ENCODE data around the gene GSK3A.

Gene GSK3A

DNA sequence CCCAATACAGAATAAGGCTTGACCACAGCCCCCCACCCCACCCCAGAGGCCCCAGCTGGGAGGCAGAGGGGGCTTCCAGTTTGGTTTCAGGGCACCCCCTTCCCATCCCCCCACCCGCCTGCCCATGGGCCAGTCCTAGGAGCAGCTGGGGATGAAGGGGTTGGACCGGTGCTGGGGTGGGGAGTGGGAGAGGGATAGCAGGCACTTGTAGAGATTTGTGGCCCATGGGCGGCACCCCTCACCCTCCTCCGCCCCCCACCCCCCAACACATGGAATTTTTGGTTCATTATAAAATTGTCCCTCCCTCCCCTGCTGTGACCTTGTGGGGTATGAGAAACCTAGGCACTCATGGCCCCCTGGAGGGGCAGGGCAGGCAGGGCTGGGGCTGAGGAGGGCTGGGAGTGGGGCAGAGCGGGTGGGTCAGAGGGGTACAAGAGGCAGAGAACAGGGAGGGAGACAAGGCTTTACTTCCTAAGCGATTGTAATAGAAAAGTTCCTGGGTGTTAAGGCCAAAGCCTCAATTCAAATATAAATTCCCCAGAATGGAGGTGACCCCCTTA, 5.3 kb upstream of the GSK3A start:
- DNase-seq = no peak

DNA sequence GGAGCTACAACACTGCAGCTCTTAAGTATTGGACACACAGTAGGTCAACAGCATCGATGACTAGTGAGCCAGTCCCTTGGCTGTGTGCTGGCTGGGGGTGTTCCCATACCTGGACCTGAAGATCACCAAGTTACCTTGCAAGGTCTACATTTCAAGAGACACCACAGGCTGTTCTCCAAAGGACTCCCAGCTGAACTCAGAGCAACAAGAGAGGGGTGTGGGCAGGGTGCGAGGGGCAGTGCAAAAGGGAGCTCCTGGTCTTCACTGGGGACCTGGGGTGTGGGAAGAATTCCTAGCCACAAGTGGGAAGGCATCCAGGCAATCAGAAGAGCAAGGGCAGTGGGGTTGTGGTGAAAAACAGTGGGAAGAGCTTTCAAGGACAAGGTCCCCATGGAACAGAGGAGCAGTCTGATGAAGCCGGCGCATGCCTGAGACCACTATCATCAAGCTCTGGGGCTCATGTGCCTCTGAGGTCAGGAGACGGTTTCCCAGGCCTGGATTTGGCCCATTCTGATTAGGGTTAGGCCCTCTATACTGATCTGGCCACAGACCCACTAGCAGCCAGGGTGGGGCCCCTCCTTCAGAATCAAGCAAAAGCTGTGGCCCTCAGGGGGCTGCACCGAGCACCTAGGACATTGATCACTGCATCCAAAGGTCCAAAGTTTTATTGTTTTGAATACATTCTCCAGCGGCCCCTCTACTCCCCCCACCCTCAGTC, 4.7 kb upstream of the GSK3A start:
- no peak for DNase-seq

DNA sequence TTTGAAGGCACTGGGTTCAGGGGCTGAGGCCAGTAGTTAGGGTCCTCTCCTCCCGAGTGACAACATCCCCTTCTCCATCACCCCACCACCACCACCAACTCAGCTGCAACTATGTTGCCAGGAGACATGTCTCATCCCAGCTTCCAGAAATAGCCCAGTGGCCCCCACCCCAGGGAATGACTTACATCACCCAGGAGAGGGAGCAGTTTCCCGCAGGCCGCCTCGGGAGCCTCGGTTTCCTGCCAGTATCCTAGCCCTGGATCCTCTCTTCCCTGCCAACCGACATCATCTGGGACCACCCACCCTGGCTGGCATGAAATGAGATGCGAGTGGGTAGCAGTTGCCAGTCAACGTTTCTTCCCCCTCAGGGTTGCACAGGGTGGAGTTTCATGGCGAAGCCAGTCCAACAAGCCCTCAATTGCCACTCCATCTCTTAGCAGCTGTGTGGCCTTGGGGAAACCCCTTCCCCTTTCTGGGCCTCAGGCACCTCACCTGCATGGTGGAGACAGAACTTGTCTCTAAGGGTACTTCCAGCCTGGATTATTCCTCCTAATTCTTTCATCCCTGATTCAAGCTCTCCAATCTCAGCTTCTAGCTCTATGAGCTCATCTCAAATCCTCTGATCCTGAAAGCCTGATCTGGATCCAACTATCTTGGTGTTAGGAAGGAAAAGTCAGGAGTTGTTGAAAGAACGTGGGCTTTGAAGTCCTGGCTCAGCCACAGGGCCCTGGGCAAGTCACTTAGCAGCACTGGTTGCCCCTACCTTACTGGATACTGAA, 3.9 kb upstream of the GSK3A start:
- DNase-seq = peak in 1 of 2 experiments; percentile 32

DNA sequence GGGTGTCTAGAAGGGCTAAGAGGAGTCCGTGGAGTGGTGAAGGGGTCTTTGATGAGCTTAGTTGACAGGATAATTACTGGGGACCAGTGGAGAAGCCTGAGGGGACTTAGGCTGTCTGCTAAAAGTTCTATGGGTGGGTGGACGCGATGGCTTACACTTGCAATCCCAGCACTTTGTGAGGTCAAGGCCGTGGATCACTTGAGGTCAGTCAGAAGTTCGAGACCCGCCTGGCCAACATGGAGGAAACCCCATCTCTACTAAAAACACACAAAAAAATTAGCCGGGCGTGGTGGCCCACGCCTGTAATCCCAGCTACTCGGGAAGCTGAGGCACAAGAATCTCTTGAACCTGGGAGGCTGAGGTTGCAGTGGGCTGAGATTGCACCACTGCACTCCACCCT, 2.8 kb upstream of the GSK3A start:
- DNase-seq = no peak

DNA sequence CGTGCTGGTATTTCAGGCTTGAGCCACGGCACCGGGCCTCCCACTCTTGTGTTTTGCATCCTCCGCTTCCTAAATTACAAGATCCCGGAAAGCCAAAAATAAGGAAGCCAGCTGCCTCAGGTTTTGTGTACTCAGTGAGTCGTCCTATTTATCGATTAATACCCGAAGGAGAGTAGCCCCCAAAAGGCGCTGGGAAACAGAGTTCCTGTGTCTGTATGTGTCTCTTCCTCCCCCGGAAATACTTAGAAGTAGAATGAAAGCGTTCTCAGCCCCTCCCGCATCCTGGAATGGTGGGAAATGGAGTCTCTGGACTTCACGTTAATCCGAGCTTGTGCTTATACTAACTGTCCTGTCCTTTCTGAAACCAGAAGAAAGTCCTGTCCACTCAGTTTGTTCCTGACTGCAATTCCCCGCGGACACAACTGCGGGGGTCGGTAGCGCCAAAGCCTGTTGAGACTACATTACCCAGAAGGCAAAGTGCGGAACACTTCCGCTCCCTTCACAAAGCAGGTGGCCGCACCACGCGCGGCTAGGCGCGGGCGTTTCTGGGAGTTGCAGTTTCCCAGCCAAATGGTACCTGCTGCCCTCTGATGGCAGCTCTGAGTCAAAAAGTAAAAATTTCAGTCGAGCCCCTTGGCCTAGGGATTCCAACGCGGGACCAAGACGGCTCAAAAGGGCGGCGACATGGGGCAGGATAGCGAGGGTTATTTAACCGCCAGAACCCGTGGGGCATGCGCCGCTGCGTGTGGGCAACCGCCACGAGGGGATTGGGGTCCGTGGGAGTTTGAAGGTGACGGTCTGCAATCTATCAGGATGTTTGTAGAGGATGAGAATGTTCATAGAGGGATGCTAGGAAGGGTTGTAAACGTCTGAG, 2.2 kb upstream of the GSK3A start:
- DNase-seq = peak; percentile 95 to 96

DNA sequence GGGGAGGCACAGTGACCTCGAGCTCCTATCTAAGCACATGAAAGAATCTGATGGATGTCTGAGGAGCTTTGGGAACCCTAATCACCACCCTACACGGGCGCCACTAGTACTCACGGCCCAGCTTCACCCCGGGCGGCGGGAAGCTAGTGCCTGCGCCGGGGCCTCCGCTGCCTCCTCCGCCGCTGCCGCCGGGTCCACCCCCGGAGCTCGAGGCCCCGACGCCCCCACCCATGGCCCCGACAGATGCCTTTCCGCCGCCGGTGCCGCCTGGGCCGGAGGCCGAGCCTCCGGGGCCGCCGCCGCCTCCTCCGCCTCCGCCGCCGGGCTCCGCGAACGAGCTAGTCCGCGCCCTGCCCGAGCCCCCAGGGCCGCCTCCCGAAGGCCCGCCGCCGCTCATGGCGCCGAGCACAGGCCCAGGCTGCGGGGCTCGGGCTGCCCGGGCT, 312 bp downstream of the GSK3A start:
- DNase-seq = no peak

DNA sequence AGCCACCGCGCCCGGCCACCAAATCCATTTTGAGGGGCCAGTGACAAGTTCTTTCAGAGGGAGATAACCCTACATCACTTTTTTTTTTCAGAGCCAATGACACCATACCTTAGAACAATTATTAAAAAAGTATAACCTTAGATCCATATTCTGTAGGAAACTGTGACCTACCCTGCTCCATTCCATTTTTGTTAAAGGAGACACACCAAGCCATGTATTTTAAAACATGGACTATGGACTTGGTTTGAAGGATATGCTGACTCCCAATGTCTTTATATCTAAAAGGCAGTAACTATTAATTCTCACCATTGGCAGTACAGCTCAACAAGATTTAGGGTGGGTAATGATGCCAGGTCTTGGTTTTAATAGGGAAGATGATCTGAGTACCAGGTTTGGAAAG, 1.1 kb downstream of the GSK3A start:
- DNase-seq = no peak

DNA sequence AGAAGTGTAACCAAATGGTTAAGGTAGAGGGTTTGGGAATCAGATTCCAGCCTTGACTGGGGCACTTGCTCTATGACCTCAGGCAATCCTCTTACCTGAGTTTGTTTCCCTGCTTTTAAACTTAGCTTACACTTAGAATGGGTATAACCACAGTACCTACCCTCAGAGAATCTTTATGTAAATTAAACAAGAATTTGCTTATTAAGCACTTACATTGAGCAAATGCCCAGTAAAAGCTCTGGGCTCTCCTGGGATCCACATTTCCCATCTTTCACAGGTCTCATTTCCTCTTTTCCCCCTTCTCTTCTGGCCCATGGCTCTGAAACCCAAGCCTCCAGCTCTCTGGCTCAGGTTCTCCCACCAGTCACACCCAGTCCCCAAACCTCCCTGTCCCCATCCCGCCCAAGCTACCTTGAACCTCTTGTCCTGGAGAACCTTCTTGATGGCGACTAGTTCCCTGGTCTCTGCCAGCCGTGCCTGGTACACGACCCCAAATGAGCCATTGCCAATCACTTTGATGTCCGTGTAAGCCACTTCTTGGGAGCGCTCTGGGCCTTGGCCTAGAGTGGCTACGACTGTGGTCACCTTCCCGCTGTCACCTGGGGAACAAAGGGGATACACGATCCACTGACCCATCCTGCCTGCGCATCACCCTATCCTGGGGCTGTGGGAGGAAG, 2.7 kb downstream of the GSK3A start:
- no peak for DNase-seq

DNA sequence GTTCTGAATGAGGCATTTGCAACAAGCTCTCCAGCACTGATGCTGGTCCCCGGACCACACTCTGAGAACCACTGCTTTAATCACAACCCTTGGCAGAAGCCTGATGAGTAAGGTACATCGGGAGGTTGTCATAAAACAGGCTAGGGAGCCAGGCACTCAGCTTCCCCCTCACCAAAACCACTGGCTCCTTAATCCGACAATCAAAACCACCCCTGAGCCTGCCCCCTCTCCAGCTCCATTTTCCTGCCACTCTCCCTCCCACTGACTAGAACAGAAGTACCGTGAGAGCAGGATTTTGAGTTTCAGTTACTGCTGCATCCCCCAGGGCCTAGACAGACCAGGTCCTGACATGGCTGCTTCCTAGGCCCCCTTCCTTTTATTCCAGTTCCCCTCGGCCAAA, 7.2 kb downstream of the GSK3A start:
- DNase-seq = no peak

DNA sequence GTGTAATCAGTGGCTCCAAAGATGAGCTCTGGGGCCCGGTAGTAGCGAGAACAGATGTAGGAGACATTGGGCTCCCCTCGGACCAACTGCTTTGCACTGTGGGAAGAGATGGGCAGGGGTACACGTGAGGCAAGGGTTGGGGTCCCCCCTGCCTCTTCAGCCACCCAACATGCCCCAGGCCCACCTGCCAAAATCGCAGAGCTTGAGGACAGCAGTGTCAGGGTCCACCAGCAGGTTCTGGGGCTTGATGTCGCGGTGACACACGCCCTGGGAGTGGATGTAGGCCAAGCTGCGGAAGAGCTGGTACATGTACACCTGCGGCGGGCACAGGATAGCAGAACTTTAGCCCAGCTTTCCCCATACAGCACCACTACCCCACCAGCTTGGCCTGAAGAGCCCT, 8.0 kb downstream of the GSK3A start:
- no peak for DNase-seq

DNA sequence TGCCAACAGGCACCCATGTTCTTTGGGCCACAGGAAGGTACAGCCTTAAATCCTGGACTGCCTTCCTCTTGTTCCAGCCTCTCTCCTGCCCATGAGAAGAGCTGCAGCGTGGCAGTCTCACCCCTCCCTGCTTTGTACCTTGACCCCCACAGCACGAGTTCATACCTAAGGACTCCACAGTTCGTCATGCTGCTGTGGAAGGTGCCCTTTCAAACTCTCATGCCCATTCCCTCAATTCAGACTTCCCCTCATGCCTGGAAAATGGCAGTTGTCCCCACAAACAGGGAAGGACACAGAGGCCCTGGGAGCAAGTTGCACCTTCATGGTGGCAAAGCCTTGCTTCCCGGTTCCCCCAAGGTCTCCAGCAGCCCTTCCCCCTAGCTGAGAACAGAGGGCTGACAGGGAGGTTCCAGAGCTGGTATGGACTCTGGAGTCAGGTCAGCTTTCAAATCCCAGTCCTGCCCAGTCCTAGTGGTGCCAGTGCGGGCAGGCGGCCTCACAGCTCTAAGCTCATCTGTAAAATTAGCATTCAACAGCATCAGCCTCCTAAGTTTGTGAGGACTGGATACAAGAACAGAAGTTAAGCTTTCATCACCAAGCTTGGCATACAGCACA, 8.6 kb downstream of the GSK3A start:
- no peak for DNase-seq

DNA sequence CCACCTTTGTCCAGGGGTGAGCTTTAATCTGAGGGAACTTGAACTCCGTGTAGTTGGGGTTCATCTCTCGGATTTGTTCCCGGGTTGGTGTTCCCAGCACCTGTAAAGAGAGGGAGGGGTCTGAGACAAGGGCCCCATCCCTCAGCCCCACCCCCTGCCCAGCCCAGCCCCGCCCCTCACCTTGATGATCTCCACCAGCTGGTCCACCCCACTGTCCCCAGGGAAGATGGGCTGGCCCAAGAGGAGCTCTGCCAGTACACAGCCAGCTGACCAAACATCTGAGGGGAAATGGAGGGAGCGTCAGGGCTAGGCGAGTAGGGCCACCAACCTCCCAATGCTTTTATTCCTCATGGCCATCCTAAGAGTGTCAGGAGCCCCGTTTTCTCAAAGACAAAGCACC, 9.3 kb downstream of the GSK3A start:
- DNase-seq = no peak

DNA sequence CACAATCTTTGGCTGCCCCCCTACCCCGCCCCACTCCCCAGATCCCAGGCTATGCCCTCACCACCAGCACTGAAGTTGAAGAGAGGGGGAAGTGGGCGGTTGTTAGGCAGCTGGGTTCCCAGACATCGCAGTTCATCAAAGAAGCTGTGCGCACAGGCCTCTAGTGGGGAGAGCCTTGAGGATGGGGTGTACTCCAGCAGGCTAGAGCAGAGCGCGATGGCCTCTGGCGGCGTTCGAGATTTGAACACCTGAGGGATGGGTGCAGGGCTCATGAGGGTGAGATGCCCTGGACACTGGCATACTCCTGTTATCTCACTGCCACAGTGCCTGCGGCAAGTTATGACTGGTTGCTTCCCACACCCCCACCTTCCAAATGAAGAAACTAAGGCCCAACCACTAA, 10.0 kb downstream of the GSK3A start:
- DNase-seq = no peak

DNA sequence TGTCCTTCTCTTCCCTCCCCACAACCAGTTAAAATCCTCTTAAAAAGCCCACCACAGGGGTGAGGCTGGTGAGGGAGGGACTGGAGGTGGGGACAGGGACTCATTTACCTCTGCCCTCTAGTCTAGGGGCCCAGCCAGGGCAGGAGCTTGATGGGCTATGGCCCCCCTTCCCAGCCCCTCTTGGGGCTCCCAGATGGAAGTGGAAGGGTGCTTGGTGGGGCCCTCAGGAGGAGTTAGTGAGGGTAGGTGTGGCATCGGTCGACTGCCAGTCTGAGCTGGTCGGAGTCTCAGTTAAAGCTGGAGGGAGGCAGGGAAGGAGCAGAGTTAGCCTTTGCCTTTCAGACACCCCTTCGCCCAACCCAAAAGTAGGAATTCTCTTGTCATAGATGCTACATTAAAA, 11.8 kb downstream of the GSK3A start:
- no peak for DNase-seq

DNA sequence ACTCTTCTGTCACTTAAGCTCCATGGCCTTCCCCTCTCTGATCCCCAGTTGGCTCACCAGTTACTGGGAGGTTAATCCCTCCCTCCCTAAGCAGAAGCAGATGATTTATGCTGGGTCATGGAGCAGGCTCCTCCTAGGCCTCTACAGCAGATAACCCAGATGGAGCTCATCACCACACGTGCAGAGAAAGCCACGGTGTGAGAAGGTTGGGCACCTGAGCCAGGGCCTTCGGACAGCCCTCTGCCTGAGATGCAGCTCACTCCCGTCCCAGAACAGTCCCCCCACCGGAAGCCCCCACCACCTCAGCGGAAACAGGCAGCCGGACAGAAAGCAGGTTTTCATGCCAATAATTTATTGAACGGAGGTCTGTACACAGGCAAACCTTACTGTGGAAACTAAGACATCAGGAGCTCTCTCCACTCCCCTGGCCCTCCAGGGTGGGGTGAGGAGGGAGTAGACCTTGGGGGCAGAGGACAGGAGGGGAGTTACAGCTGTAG, 12.5 kb downstream of the GSK3A start:
- no peak for DNase-seq

DNA sequence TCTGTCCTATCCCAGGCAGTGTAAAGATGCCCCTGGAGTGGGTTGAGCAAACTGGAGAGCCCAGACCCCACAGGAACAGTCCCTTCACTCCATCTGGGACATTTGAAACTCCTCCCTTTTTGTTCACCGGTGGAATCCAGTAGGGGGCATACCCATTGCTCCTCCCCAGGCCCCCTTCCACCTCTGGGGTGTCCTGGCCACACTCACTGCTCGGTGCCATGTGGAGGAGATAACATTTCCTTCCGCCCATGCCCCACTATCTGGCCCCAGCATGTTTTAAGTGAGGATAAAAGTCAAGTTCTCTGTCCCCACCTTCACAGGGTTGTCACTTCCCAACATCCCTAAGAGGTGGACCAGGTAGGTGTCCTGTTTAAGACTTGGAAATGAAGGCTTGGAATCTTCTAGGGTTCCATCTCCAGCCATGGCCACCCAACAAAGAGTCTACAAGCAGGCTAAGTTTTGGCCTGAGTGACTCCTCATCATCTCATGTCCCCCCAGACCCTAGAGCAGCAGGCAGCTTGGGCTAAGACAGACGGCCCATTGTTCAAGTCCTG, 13.0 kb downstream of the GSK3A start:
- no peak for DNase-seq

DNA sequence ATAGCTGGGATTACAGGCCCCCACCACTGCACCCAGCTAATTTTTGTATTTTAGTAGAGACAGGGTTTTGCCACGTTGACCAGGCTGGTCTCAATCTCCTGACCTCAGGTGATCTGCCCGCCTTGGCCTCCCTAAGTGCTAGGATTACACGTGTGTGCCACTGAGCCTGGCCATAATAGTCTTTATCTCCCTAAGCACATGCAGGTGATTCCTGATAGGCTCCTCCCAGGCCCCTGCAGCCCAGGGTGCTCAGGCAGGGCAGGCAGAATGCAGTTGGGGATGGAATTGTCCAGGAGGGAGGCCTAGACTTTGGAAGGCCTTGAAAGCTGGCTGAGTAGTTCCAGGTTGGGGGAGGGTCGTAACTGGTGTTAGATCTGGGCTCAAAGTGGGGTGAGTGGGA, 13.8 kb downstream of the GSK3A start:
- DNase-seq = no peak

DNA sequence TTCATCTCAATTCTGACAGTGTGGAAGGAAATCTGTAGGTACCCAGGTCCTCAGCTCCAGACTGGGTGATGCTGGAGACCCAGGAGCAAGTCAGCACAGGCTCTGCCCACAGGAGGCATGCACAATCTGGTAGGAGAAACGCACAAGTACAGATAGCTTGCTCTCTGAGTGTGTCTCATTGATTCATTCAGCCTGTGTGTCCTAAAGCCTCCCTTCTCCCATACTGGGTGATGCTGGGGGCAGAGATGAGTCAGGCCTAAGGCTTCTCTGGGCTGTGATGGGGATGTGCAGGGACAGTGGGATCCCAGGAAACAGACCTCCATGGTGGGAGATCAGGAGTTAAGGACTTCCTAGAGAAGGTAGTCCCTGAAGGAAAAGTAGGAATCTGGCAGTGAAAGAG, 15.5 kb downstream of the GSK3A start:
- no peak for DNase-seq

DNA sequence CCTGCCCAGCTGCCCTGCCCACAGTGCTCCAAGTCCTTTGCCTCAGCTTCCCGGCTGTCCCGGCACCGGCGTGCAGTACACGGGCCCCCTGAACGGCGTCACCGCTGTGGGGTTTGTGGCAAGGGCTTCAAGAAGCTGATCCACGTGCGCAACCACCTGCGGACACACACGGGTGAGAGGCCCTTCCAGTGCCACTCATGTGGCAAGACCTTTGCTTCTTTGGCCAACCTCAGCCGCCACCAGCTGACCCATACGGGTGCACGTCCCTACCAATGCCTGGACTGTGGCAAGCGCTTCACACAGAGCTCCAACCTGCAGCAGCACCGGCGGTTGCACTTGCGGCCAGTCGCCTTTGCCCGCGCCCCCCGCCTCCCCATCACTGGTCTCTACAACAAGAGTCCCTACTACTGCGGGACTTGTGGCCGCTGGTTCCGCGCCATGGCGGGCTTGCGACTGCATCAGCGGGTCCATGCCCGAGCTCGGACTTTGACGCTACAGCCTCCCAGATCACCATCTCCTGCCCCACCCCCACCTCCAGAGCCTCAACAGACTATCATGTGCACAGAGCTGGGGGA, 16.6 kb downstream of the GSK3A start:
- DNase-seq = no peak

DNA sequence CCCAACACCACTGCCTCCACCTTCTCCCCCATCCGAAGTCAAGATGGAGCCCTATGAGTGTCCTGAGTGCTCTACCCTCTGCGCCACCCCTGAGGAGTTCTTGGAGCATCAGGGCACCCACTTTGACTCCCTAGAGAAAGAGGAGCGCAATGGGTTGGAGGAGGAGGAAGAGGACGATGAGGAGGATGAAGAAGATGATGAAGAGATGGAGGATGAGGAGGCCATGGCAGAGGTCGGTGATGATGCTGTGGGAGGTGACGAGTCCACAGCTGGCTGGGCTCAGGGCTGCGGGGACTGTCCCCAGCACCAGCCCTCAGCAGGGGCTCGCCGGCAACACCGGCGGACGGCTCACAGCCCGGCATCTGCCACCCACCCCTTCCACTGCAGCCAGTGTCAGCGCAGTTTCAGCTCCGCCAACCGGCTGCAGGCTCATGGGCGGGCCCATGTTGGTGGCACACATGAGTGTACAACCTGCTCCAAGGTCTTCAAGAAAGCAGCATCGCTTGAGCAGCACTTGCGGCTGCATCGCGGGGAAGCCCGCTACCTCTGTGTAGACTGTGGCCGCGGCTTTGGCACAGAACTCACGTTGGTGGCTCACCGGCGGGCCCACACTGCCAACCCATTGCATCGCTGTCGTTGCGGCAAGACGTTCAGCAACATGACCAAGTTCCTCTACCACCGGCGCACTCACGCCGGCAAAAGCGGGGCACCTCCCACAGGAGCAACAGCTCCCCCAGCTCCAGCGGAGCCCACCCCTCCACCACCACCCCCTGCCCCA, 17.3 kb downstream of the GSK3A start:
- DNase-seq = no peak

DNA sequence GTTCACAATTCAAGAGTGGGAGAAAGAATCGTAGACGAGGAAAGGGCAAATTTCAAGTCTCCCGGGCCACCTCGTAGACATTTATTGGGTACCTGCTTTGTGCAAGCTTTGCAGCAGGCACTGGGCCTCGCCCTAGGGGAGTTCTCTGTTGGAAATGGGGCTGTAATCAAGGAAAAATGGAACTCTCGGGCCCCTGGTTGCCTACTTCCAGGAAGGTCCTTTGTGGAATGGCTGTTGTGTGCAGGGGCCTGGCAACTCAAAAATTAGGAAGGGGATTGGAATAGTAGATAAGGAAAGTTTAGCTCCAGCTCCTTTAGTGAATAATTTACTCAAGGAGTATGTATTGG, 21.7 kb downstream of the GSK3A start:
- DNase-seq = no peak
